Bronchial smooth muscle cell (primary cell): ENCODE measurements around the gene OCIAD1. TPM values are rescaled to one million over a fixed set of nuclear protein-coding genes. Genes with fewer than 3 reads are reported as not detected.

Source experiments
- total RNA-seq: library from RNA; depleted of rRNA; stranded (reverse); fragments of >200 nt; gene quantifications from 2 replicates; pipeline ENCODE4 v1.2.1, GENCODE V29; 2014

Gene OCIAD1
- 72.8 and 76.3 TPM in 2 replicates for total RNA-seq

DNA sequence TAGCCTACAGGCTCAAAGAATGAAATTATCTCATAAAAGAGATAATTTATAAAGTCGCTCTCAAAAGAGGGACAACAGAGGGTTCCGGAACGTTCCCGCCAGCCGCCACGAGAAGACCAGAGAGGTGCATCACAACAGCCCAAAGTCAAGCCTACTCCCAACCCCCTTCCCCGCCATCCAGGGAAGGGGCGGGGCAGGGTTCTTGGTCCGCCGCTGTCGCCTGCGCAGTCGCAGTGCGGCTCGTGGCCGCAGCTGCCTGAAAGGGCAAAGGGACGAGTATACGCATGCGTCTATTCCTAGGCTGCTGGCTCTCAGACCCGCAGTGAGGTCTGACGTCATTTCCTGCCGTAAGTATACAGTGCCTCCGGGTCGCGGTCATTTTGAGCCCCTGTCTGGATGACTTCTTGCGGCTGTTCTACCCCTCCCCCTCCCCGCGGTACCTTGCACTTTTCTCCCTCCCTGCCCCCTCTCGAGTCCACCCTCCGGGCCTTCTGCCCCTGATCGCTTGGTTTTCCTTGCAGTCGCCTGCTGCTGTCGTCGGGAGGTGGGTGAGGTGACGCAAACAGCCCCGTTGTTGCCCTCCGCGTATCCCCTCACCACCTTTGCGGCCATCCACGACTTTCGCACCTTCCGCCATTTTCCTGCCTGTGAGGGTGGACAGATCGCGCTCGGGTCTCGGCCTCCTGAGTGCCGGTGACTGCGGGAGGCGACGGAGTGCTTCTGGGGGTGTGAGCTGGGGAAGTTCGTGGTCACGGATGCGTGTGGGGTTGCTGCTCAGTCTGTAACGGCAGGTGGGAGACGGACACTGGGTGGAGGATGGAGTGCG is at the start of gene OCIAD1:
Gene OCIAD1, plus strand, starts transcription at position 383 of the 826 bp plus-strand sequence. CDS start 1,537 bp downstream, outside the sequence.

DNA sequence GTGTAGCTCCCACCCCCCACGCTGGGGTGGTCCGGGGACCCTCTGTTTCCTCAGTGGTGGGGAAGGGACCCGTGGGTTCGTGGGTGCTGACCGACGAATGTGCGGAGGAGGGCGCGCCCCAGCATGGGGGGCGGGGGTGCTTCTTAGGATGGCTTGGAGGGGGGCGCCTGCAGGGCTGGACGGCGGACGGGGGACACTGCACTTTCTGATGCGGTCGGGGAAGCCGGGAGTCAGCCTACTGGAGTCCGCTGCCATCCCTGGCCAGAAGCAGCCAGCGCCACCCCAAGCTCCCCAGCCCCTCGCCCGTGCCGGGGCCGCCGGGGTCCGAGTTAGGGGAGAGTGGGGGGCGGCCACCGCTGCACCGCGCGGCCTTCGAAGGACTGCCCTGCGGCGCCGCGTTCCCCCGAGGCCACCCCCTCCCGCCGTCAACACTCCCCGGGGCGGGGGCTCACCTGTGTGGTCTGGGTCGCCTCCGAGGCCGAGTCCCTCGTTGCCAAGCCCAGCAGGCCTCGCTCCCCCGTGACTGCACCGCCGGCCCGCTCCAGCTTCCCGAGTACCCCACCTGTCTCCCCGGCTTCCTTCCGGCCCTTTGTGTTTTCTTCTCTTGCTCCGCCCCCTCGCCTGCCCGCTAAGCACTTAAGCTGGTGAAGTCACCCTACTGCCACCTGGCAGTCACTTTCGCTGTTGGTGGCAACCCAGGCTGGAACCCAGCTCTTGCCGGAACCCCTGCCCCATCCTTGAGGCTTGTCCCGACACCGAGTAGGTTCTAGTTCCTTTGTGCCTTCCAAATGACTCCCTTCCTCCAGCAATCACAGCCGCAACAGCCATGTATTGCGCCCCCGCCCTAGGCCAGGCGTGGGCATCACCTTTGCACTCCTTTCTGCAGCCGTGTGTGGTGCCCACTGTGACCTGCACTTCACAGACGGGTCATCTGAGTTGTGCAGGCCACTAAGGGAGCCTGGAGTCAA is 75.6 kb downstream of the OCIAD1 start, which contains the start of gene OCIAD2:
Gene OCIAD2, minus strand, starts transcription at position 569 of the 968 bp plus-strand sequence. CDS start 2,225 bp downstream, outside the sequence.

Other genes with a start within 250 kb of the OCIAD1 start
- gene FRYL, start 50.8 kb upstream of the OCIAD1 start, total RNA-seq: 44.6 TPM in 2 replicates
- gene OCIAD2, start 75.7 kb downstream of the OCIAD1 start, total RNA-seq: 44.1 and 83.2 TPM in 2 replicates
- not detected in 2 replicates for gene CWH43, start 155.2 kb downstream of the OCIAD1 start, total RNA-seq